ENCODE data around the gene COL4A1.
A peak's percentile ranks its signal among the peaks of the same experiment; 100 is the strongest.

The COL4A1 gene

GRCh38 chr13:110154410-110154933, 152.5 kb downstream of the COL4A1 start:
- H3K4me3 ChIP-seq (ENCODE audit: low read depth, low read length): no peak overlapping the region
- TF ChIP-seq CTCF (IDR thresholded peaks at IDR 0.05; ENCODE audit: control insufficient read depth, extremely low read depth, insufficient read depth): no peak
- DNase-seq (ENCODE audit: low read depth): no peak

- no peak for TF ChIP-seq CTCF (IDR thresholded peaks at IDR 0.05; ENCODE audit: control insufficient read depth, extremely low read depth, insufficient read depth)
- no peak overlapping the region for H3K4me3 ChIP-seq (ENCODE audit: low read depth, low read length)
- DNase-seq (ENCODE audit: low read depth): no peak
These were observed 154.6 kb downstream of the COL4A1 start for GRCh38 chr13:110152351-110152750.

- DNase-seq (ENCODE audit: low read depth): no peak
- H3K4me3 ChIP-seq (ENCODE audit: low read depth, low read length): no peak overlapping the region
- TF ChIP-seq CTCF (IDR thresholded peaks at IDR 0.05; ENCODE audit: control insufficient read depth, extremely low read depth, insufficient read depth): no peak
These were observed 155.5 kb downstream of the COL4A1 start for GRCh38 chr13:110151462-110151861.

GRCh38 chr13:110150384-110151101, 156.4 kb downstream of the COL4A1 start:
- DNase-seq (ENCODE audit: low read depth): no peak
- no peak overlapping the region for H3K4me3 ChIP-seq (ENCODE audit: low read depth, low read length)
- TF ChIP-seq CTCF (IDR thresholded peaks at IDR 0.05; ENCODE audit: control insufficient read depth, extremely low read depth, insufficient read depth): no peak

GRCh38 chr13:110149036-110149435, 157.9 kb downstream of the COL4A1 start:
- no peak for TF ChIP-seq CTCF (IDR thresholded peaks at IDR 0.05; ENCODE audit: control insufficient read depth, extremely low read depth, insufficient read depth)
- no peak for DNase-seq (ENCODE audit: low read depth)
- H3K4me3 ChIP-seq (ENCODE audit: low read depth, low read length): no peak overlapping the region

- no peak for TF ChIP-seq CTCF (IDR thresholded peaks at IDR 0.05; ENCODE audit: control insufficient read depth, extremely low read depth, insufficient read depth)
- no peak for DNase-seq (ENCODE audit: low read depth)
- H3K4me3 ChIP-seq (ENCODE audit: low read depth, low read length): no peak overlapping the region
These were observed 166.9 kb downstream of the COL4A1 start for GRCh38 chr13:110140099-110140498.

GRCh38 chr13:110138700-110139036, 168.3 kb downstream of the COL4A1 start:
- no peak for DNase-seq (ENCODE audit: low read depth)
- peak overlapping the region; percentile 65 for H3K4me3 ChIP-seq (ENCODE audit: low read depth, low read length)

More at GRCh38 chr13:110138700-110139036, 168.3 kb downstream of the COL4A1 start:
- TF ChIP-seq CTCF (IDR thresholded peaks at IDR 0.05; ENCODE audit: control insufficient read depth, extremely low read depth, insufficient read depth): no peak
